ENCODE measurements around the gene ZNF234. TPM values are rescaled to one million over a fixed set of nuclear protein-coding genes. Genes with fewer than 3 reads are reported as not detected.
A peak's percentile ranks its signal among the peaks of the same experiment; 100 is the strongest.

The ZNF234 gene
- total and polyA plus RNA-seq, 2 of the 8 experiments (the other 6 are each of a cell fraction or from before 2014, with no cell fraction given): 1.9 to 12.3 TPM

- no peaks in the 10 kb centered on the region for H4K20me1 ChIP-seq (replicated peaks in 1 of 2; ENCODE audit: control insufficient read depth in 1 of 2, insufficient read depth in 2 of 2, low read length in 2 of 2)
- H2BK5ac ChIP-seq (ENCODE audit: low read depth, low read length): 0 out of 2 replicates have a peak within 1 kb of the TSS, but pooled peaks have one; percentile 8
- H3K4me1 ChIP-seq (replicated peaks in 1 of 4; ENCODE audit: control insufficient read depth in 3 of 4, insufficient read depth in 4 of 4, low read length in 3 of 4): no peaks in the 10 kb centered on the region
- H3K79me1 ChIP-seq (ENCODE audit: low read depth, low read length): no peaks in the 10 kb centered on the region; the same call in 1 of the 2 replicates
- peak within 1 kb of the TSS; percentile 69 to 86 for H3K4me2 ChIP-seq (ENCODE audit: insufficient read depth in 1 of 2, low read depth in 2 of 2, low read length in 2 of 2)
- no peak within 1 kb of the TSS for H2BK15ac ChIP-seq (ENCODE audit: low read length)
- no peak within 1 kb of the TSS; the same call in 1 of the 2 replicates for H2BK12ac ChIP-seq (ENCODE audit: low read depth, low read length)
- H2BK120ac ChIP-seq (replicated peaks; ENCODE audit: low read depth, low read length): no peak within 1 kb of the TSS
- H2BK20ac ChIP-seq (ENCODE audit: low read length): no peak within 1 kb of the TSS
- no peak within 1 kb of the TSS for H3K4ac ChIP-seq (replicated peaks; ENCODE audit: insufficient read length, low read depth, low read length)
- peak within 1 kb of the TSS; percentile 13; the same call in 1 of the 2 replicates for H3K18ac ChIP-seq (ENCODE audit: extremely low read depth, low read length)
- peak within 1 kb of the TSS; percentile 80 to 100 (median 95) for H3K4me3 ChIP-seq (ENCODE audit: extremely low read depth in 1 of 4, insufficient read depth in 2 of 4, low read depth in 3 of 4, low read length in 4 of 4)
- no peak within 1 kb of the TSS for H3K14ac ChIP-seq (ENCODE audit: insufficient read length)
- peak; percentile 98 for FAIRE-seq
- no peak within 1 kb of the TSS for H4K91ac ChIP-seq (replicated peaks; ENCODE audit: insufficient read length, low read length)
- H3K27ac ChIP-seq (ENCODE audit: low read depth, low read length): peak within 1 kb of the TSS; percentile 77
- ChIA-PET CTCF (ENCODE audit: partially characterized antibody) (interaction anchor here (0.8 to 0.9 kb wide), 2 partner anchors 62 to 108 kb away, joined by 3 to 5 read pairs; no protein-coding TSS in a partner anchor), POLR2A (ENCODE audit: partially characterized antibody) (interaction anchor here (0.9 to 3.8 kb wide), 10 partner anchors 18 to 387 kb away, joined by 3 to 27 read pairs (median 5); partner anchors contain the start of genes ZNF180, ZNF223, ZNF224 and ZNF226)
- H3K23ac ChIP-seq (ENCODE audit: insufficient read length): no peak within 1 kb of the TSS
- H2AFZ ChIP-seq (ENCODE audit: low read length): peak within 1 kb of the TSS; percentile 76
- peak within 1 kb of the TSS; percentile 42; the same call in 1 of the 2 replicates for H4K8ac ChIP-seq (ENCODE audit: extremely low read depth, insufficient read depth, low read length)
- H3K23me2 ChIP-seq (ENCODE audit: low read depth, low read length): peaks cover 4% of the 10 kb centered on the region; the same call in 1 of the 2 replicates
- H3K36me3 ChIP-seq (ENCODE audit: control insufficient read depth in 2 of 4, insufficient read depth in 4 of 4, low read length in 3 of 4): peaks cover 0 to 17% (median 3%) of the 10 kb centered on the region in 4 experiments; a peak in 6 of 8 replicates
- no peaks in the 10 kb centered on the region for H3K27me3 ChIP-seq (replicated peaks in 1 of 4; ENCODE audit: control insufficient read depth in 3 of 4, extremely low read depth in 1 of 4, insufficient read depth in 3 of 4, low read length in 3 of 4)
- peak; percentile 78 to 97 for DNase-seq (ENCODE audit: low read depth in 1 of 2, low spot score in 2 of 2)
- H3K56ac ChIP-seq (replicated peaks; ENCODE audit: insufficient read length, low read depth, low read length): no peak within 1 kb of the TSS
- 2% methylated on average over 44 of the region's 44 CpGs; no CpG with 5 or more reads in 1 of the 2 experiments for WGBS, 2 experiments (ENCODE audit: extremely low coverage in 1 of 2, insufficient coverage in 1 of 2, insufficient read length in 1 of 2, insufficient replicate concordance in 2 of 2, low coverage in 1 of 2, low lambda C conversion rate in 2 of 2, missing lambda C conversion rate in 1 of 2)
- H2AK5ac ChIP-seq (ENCODE audit: low read depth, low read length): no peak within 1 kb of the TSS; the same call in 1 of the 2 replicates
- H3K79me2 ChIP-seq (ENCODE audit: control insufficient read depth in 1 of 2, insufficient read depth in 2 of 2, low read length in 2 of 2): peaks cover 0 to 14% of the 10 kb centered on the region in 2 experiments; a peak in 2 of 4 replicates
- H4K5ac ChIP-seq (ENCODE audit: insufficient read length, low read depth, low read length): no peak within 1 kb of the TSS
- H3K9me3 ChIP-seq (ENCODE audit: insufficient read depth in 2 of 2, low read depth in 1 of 2, low read length in 1 of 2): peaks cover 10 to 12% of the 10 kb centered on the region in 2 experiments
- peak within 1 kb of the TSS; percentile 62 to 93 (median 75) for H3K9ac ChIP-seq (replicated peaks in 1 of 4; ENCODE audit: extremely low read depth in 1 of 4, low read depth in 3 of 4, low read length in 3 of 4)
- TF ChIP-seq HDAC6 (IDR thresholded peaks at IDR 0.05; ENCODE audit: low read depth, low read length) (no peak), RAD21 (IDR thresholded peaks at IDR 0.05 in 1 of 2, conservative IDR thresholded peaks at IDR 0.05 in 1 of 2; ENCODE audit: low read depth in 2 of 2, low read length in 2 of 2) (no peak), GTF2F1 (IDR thresholded peaks at IDR 0.05; ENCODE audit: borderline replicate concordance, low read depth, low read length) (no peak), CHD2 (IDR thresholded peaks at IDR 0.05; ENCODE audit: low read length) (peak; percentile 70)
Observed at GRCh38 chr19:44113138-44113783, 28.1 kb upstream of the ZNF234 start, which contains the start of gene ZNF225. TSS of gene ZNF225 (plus strand) at chr19:44113399. CDS start at chr19:44115828, 2,429 bp downstream.
